GM20000 (cell line): ENCODE measurements around the gene C16orf54.
"Not testable (repeated sequence)": the region's sequence is repeated elsewhere in the genome, so short reads cannot be mapped to it uniquely, and the experiment has no call there.

Experiments
- DNase-seq: peaks from one replicate; pipeline ENCODE4 v3.0.0; 2012; ENCODE audit warnings: low spot score
- CTCF ChIP-seq: IDR thresholded peaks from 2 replicates; pipeline ENCODE4 v1.5.1; 2012; ENCODE audit warnings: mild to moderate bottlenecking, control low read depth; ENCODE audit errors: extremely low read depth, missing control alignments

Gene C16orf54

GRCh38 chr16:29745121-29745852 is 503 bp downstream of the C16orf54 start:
- peak; percentile 82 for DNase-seq

GRCh38 chr16:29744541-29745101 is 1.2 kb downstream of the C16orf54 start:
- DNase-seq = no peak
- no peak for TF ChIP-seq CTCF

More at GRCh38 chr16:29745121-29745852, 503 bp downstream of the C16orf54 start:
- no peak for TF ChIP-seq CTCF

GRCh38 chr16:29743827-29744531 is 1.8 kb downstream of the C16orf54 start:
- no peak for DNase-seq
- TF ChIP-seq CTCF = no peak

GRCh38 chr16:29743475-29743826 is 2.3 kb downstream of the C16orf54 start:
- no peak for TF ChIP-seq CTCF
- no peak for DNase-seq

GRCh38 chr16:29742683-29743275 is 3.0 kb downstream of the C16orf54 start:
- DNase-seq = no peak
- no peak for TF ChIP-seq CTCF

- not testable (repeated sequence) for DNase-seq
Measured at GRCh38 chr16:29740630-29741015, 5.2 kb downstream of the C16orf54 start.

GRCh38 chr16:29739927-29740629 is 5.7 kb downstream of the C16orf54 start:
- DNase-seq = not testable (repeated sequence)

- TF ChIP-seq CTCF = no peak
- peak; percentile 78 for DNase-seq
Measured at GRCh38 chr16:29738514-29738913, 7.3 kb downstream of the C16orf54 start.
